SK-N-SH (cell line): ENCODE data around the gene PARVG. TPM values are rescaled to one million over a fixed set of nuclear protein-coding genes. Genes with fewer than 3 reads are reported as not detected.

Experiments used
- CTCF ChIA-PET: fragments of 300-600, 350-600 bp; formaldehyde crosslinking; extraction: SDS; loops from one replicate; lab custom pipeline; 2021; lab: Yijun Ruan, JAX
- POLR2A ChIA-PET: fragments of 350-600 bp; sonication (Branson Sonifier 250); formaldehyde crosslinking; extraction: SDS; loops from one replicate; lab custom pipeline; 2020; ENCODE audit warnings: antibody characterized with exemption, inconsistent platforms; lab: Yijun Ruan, JAX
- DNase-seq: peaks from one replicate; pipeline ENCODE4 v3.0.0; 2012
- H2AFZ ChIP-seq: fragments of 200-600 bp; sonication (generic); 2 replicates; pipeline ENCODE4 v1.8.1; 2016; ENCODE audit warnings: antibody characterized with exemption, mild to moderate bottlenecking, low read depth
- H3F3A ChIP-seq: fragments of 200-600 bp; sonication (generic); replicated peaks from 2 replicates; pipeline ENCODE3; 2016; ENCODE audit warnings: antibody characterized with exemption, mild to moderate bottlenecking; ENCODE audit not compliant: insufficient read depth
- H3K27ac ChIP-seq, 2 experiments: fragments of 200-500 bp in 1 of 2; fragments of 200-600 bp in 1 of 2; sonication (Bioruptor generic) in 1 of 2; sonication (generic), shearing (Covaris generic) in 1 of 2; 2 replicates each; pipeline versions ENCODE4 v1.5.1 to v1.6.1; 2014 to 2016; ENCODE audit warnings: low read depth in 2 of 2, inconsistent platforms in 1 of 2, low read length in 1 of 2, mild to moderate bottlenecking in 1 of 2, mixed read lengths in 1 of 2
- H3K27me3 ChIP-seq: fragments of 200-600 bp; sonication (generic), shearing (Covaris generic); 2 replicates; pipeline ENCODE4 v1.6.1; 2016; ENCODE audit warnings: mixed run types; ENCODE audit not compliant: insufficient read depth
- H3K36me3 ChIP-seq, 2 experiments: fragments of 200-500 bp in 1 of 2; fragments of 200-600 bp in 1 of 2; sonication (Bioruptor generic) in 1 of 2; sonication (generic) in 1 of 2; replicated peaks in 1 of 2; 2 replicates each; pipeline versions ENCODE3 to v1.5.1; 2014 to 2016; ENCODE audit warnings: low read length in 1 of 2, mild to moderate bottlenecking in 1 of 2; ENCODE audit not compliant: insufficient read depth in 2 of 2, control insufficient read depth in 1 of 2
- H3K4me1 ChIP-seq, 2 experiments: fragments of 200-500 bp in 1 of 2; fragments of 200-600 bp in 1 of 2; sonication (Bioruptor generic) in 1 of 2; sonication (generic), shearing (Covaris generic) in 1 of 2; 2 replicates each; pipeline versions ENCODE4 v1.5.1 to v1.6.1; 2014 to 2016; ENCODE audit warnings: low read depth in 1 of 2, low read length in 1 of 2, mixed run types in 1 of 2; ENCODE audit not compliant: insufficient read depth in 2 of 2, control insufficient read depth in 1 of 2
- H3K4me2 ChIP-seq: fragments of 200-600 bp; sonication (generic), shearing (Covaris generic); 2 replicates; pipeline ENCODE4 v1.6.1; 2017; ENCODE audit warnings: mixed run types
- H3K4me3 ChIP-seq, 2 experiments: fragments of 200-500 bp in 1 of 2; fragments of 200-600 bp in 1 of 2; sonication (Bioruptor generic) in 1 of 2; sonication (generic), shearing (Covaris generic) in 1 of 2; 2 replicates each; pipeline versions ENCODE4 v1.5.1 to v1.8.1; 2014 to 2016; ENCODE audit warnings: low read depth in 2 of 2, inconsistent platforms in 1 of 2, low read length in 1 of 2, mild to moderate bottlenecking in 1 of 2, mixed read lengths in 1 of 2, moderate library complexity in 1 of 2
- H3K79me2 ChIP-seq: fragments of 200-600 bp; sonication (generic); 2 replicates; pipeline ENCODE4 v1.8.1; 2017; ENCODE audit warnings: mild to moderate bottlenecking; ENCODE audit not compliant: insufficient read depth
- H3K9ac ChIP-seq: fragments of 200-600 bp; sonication (generic); 2 replicates; pipeline ENCODE4 v1.6.1; 2017; ENCODE audit warnings: mixed run types
- H3K9me2 ChIP-seq: fragments of 200-600 bp; sonication (generic); 2 replicates; pipeline ENCODE4 v1.6.1; 2017; ENCODE audit warnings: mixed run types
- H3K9me3 ChIP-seq: fragments of 200-600 bp; sonication (generic); 2 replicates; pipeline ENCODE4 v1.6.1; 2017; ENCODE audit warnings: mixed run types, mild to moderate bottlenecking, moderate library complexity
- H4K20me1 ChIP-seq: fragments of 200-600 bp; sonication (generic); 2 replicates; pipeline ENCODE4 v1.6.1; 2017; ENCODE audit warnings: mild to moderate bottlenecking, mixed run types; ENCODE audit not compliant: insufficient read depth
- CTCF ChIP-seq: fragments of 200-600 bp; sonication (generic); IDR thresholded peaks from 2 replicates; pipeline ENCODE4 v1.6.1; 2017; ENCODE audit warnings: antibody characterized with exemption, mild to moderate bottlenecking, moderate library complexity
- EZH2phosphoT487 ChIP-seq: fragments of 200-600 bp; sonication (generic); IDR thresholded peaks from 2 replicates; pipeline ENCODE4 v1.6.1; 2017; ENCODE audit warnings: low read depth, mixed run types, mild to moderate bottlenecking, antibody characterized with exemption, moderate library complexity, borderline replicate concordance
- FOSL2 ChIP-seq: IDR thresholded peaks from 2 replicates; pipeline ENCODE4 v1.4.0; 2012; ENCODE audit warnings: low read depth, mild to moderate bottlenecking, moderate library complexity, borderline replicate concordance
- GABPA ChIP-seq: IDR thresholded peaks from 2 replicates; pipeline ENCODE4 v1.4.0; 2012; ENCODE audit warnings: low read depth, mild to moderate bottlenecking
- MEF2A ChIP-seq: IDR thresholded peaks from 2 replicates; pipeline ENCODE4 v1.4.0; 2012; ENCODE audit warnings: low read depth, borderline replicate concordance
- NFIC ChIP-seq: IDR thresholded peaks from 2 replicates; pipeline ENCODE4 v1.4.0; 2012; ENCODE audit warnings: borderline replicate concordance
- NRF1 ChIP-seq: IDR thresholded peaks from 2 replicates; pipeline ENCODE4 v1.6.1; 2012; ENCODE audit warnings: low read depth, mild to moderate bottlenecking, low read length
- RAD21 ChIP-seq: IDR thresholded peaks from 2 replicates; pipeline ENCODE4 v1.6.1; 2012; ENCODE audit warnings: mild to moderate bottlenecking, low read length
- RFX5 ChIP-seq: IDR thresholded peaks from 2 replicates; pipeline ENCODE4 v1.6.1; 2012; ENCODE audit warnings: mild to moderate bottlenecking, improper control_type of control experiment, low read length
- RXRA ChIP-seq: IDR thresholded peaks from 2 replicates; pipeline ENCODE4 v1.4.0; 2012; ENCODE audit warnings: low read depth, mild to moderate bottlenecking, borderline replicate concordance
- USF1 ChIP-seq: IDR thresholded peaks from 2 replicates; pipeline ENCODE4 v1.4.0; 2012; ENCODE audit warnings: low read depth, borderline replicate concordance
- USF2 ChIP-seq: fragments of 150-350 bp; IDR thresholded peaks from 2 replicates; pipeline ENCODE4 v1.6.1; 2017; ENCODE audit warnings: antibody characterized with exemption, low read length, low read depth, borderline replicate concordance
- WGBS: methylation state at CpG from one replicate; pipeline ENCODE4 v1.1.6; 2017; ENCODE audit warnings: low lambda C conversion rate; 5-methylcytosine and 5-hydroxymethylcytosine counted together
- polyA plus RNA-seq, 3 experiments: library from polyadenylated mRNA; depleted of rRNA; stranded (reverse); fragments of >200 nt; gene quantifications; 2 replicates each; pipeline ENCODE4 v1.2.3, GENCODE V29; 2012

PARVG gene
- polyA plus RNA-seq, 1 of the 3 experiments (the other 2 are of a cell fraction): 0.05 TPM

- Histone ChIP-seq H3K9me2 (no peaks in the 10 kb centered on the region), H3K4me3 (no peak overlapping the region), H3K9ac (no peak overlapping the region), H3F3A (no peaks in the 10 kb centered on the region), H3K27me3 (no peaks in the 10 kb centered on the region), H3K9me3 (no peaks in the 10 kb centered on the region), H3K36me3 (no peaks in the 10 kb centered on the region), H3K4me1 (no peaks in the 10 kb centered on the region; a peak in 1 of 4 replicates), H3K4me2 (no peak overlapping the region), H2AFZ (no peak overlapping the region), H3K27ac (no peak overlapping the region), H3K79me2 (no peaks in the 10 kb centered on the region), H4K20me1 (no peaks in the 10 kb centered on the region)
- ChIA-PET POLR2A (no interaction called here), CTCF (no interaction called here)
- peak; percentile 48 for DNase-seq
- 94% methylated on average over 2 of the region's 12 CpGs for WGBS
- no peak for TF ChIP-seq EZH2phosphoT487
- no peak for TF ChIP-seq FOSL2
- TF ChIP-seq RXRA: no peak
- TF ChIP-seq CTCF: no peak
- no peak for TF ChIP-seq MEF2A
- TF ChIP-seq RAD21: no peak
- TF ChIP-seq USF1: no peak
Observed at GRCh38 chr22:44188986-44189630, 8.4 kb downstream of the PARVG start.

- Histone ChIP-seq H3K27me3 (no peaks in the 10 kb centered on the region; the same call in 1 of the 2 replicates), H3F3A (no peaks in the 10 kb centered on the region), H3K27ac (no peak overlapping the region), H3K4me3 (no peak overlapping the region), H4K20me1 (no peaks in the 10 kb centered on the region), H3K9me3 (no peaks in the 10 kb centered on the region), H3K36me3 (no peaks in the 10 kb centered on the region), H3K4me1 (no peaks in the 10 kb centered on the region; a peak in 1 of 4 replicates), H3K9me2 (no peaks in the 10 kb centered on the region), H3K79me2 (no peaks in the 10 kb centered on the region), H3K9ac (no peak overlapping the region), H3K4me2 (no peak overlapping the region), H2AFZ (no peak overlapping the region)
- WGBS: 69% methylated on average over 9 of the region's 12 CpGs
- no peak for DNase-seq
- ChIA-PET POLR2A (no interaction called here), CTCF (interaction anchor here (0.6 kb wide), 1 partner anchor 316 kb away, joined by 3 read pairs; no protein-coding TSS in a partner anchor)
- TF ChIP-seq RFX5: no peak
- no peak for TF ChIP-seq USF2
- TF ChIP-seq NFIC: no peak
- TF ChIP-seq NRF1: no peak
- no peak for TF ChIP-seq GABPA
- TF ChIP-seq MEF2A: no peak
Observed at GRCh38 chr22:44190381-44190976, 9.8 kb downstream of the PARVG start.
